Fibroblast of the aortic adventitia (primary cell): Measurements from ENCODE around the gene MAZ. TPM values are rescaled to one million over a fixed set of nuclear protein-coding genes. Genes with fewer than 3 reads are reported as not detected.
A peak's percentile ranks its signal among the peaks of the same experiment; 100 is the strongest.
"Not testable (repeated sequence)": the region's sequence is repeated elsewhere in the genome, so short reads cannot be mapped to it uniquely, and the experiment has no call there.

ENCODE experiments used
- DNase-seq: peaks from one replicate; pipeline ENCODE4 v3.0.0-alpha.2; 2010; ENCODE audit warnings: low read depth
- H3K4me3 ChIP-seq: 2 replicates; pipeline ENCODE4 v1.5.1; 2011; ENCODE audit warnings: low read depth, mild to moderate bottlenecking, control low read depth, low read length, moderate library complexity
- CTCF ChIP-seq: IDR thresholded peaks from 2 replicates; pipeline ENCODE4 v1.5.1; 2011; ENCODE audit warnings: mild to moderate bottlenecking, low read length, control low read depth, inconsistent platforms; ENCODE audit not compliant: insufficient read depth
- total RNA-seq: library from RNA; depleted of rRNA; stranded (reverse); fragments of >200 nt; gene quantifications from 2 replicates; pipeline ENCODE4 v1.2.3, GENCODE V29; 2012; ENCODE audit warnings: low replicate concordance

Gene MAZ
- total RNA-seq, 1 donor, result 159 TPM

GRCh38 chr16:29775742-29776408 lies 30.5 kb upstream of the MAZ start:
- no peak overlapping the region for H3K4me3 ChIP-seq
- peak; percentile 77 for DNase-seq
- no peak for TF ChIP-seq CTCF

GRCh38 chr16:29777576-29778350 lies 28.6 kb upstream of the MAZ start, which contains the start of gene ZG16:
TSS of gene ZG16 (plus strand) at chr16:29778256. CDS start at chr16:29779267, 1,011 bp downstream.
- H3K4me3 ChIP-seq, result no peak within 1 kb of the TSS
- no peak for TF ChIP-seq CTCF
- no peak for DNase-seq

GRCh38 chr16:29779474-29779873 lies 26.9 kb upstream of the MAZ start:
- H3K4me3 ChIP-seq, result no peak overlapping the region
- TF ChIP-seq CTCF, result no peak
- DNase-seq, result peak; percentile 27

- H3K4me3 ChIP-seq, DNase-seq: not testable (repeated sequence)
Measured at GRCh38 chr16:29783094-29783953, 23.0 kb upstream of the MAZ start.

GRCh38 chr16:29784157-29784556 lies 22.2 kb upstream of the MAZ start:
- no peak for DNase-seq
- no peak overlapping the region for H3K4me3 ChIP-seq
- TF ChIP-seq CTCF, result no peak

GRCh38 chr16:29784901-29785500 lies 21.3 kb upstream of the MAZ start:
- H3K4me3 ChIP-seq, result peak overlapping the region; percentile 40
- TF ChIP-seq CTCF, result peak; percentile 80
- peak; percentile 55 for DNase-seq

- H3K4me3 ChIP-seq, DNase-seq: not testable (repeated sequence)
Measured at GRCh38 chr16:29787155-29787554, 19.2 kb upstream of the MAZ start.
